WTC11 (cell line): ENCODE results near the gene STX17. TPM values are rescaled to one million over a fixed set of nuclear protein-coding genes. Genes with fewer than 3 reads are reported as not detected.

Experiments
- ATAC-seq: fragments of 200-7000 bp; cut with Tn5 transposase; 2 replicates; pipeline ENCODE4 v1.10.0; 2021; ENCODE audit warnings: mild to moderate bottlenecking, moderate library complexity
- CTCF ChIA-PET: fragments of 300-600 bp; sonication (Branson Sonifier 250); formaldehyde crosslinking; loops from one replicate; lab custom pipeline; 2021; ENCODE audit warnings: antibody characterized with exemption; lab: Charles Lee
- POLR2A ChIA-PET: fragments of 350-600 bp; sonication (Branson Sonifier 250); formaldehyde crosslinking; loops from one replicate; lab custom pipeline; 2021; ENCODE audit warnings: antibody characterized with exemption; lab: Charles Lee
- DNase-seq: peaks from one replicate; pipeline ENCODE4 v3.0.0; 2021; ENCODE audit warnings: low spot score
- H3K27ac Mint-ChIP-seq: 2 replicates; pipeline ENCODE4 v1.8.0; 2021; ENCODE audit warnings: mixed read lengths
- H3K27me3 Mint-ChIP-seq: 2 replicates; pipeline ENCODE4 v1.8.0; 2021; ENCODE audit warnings: low read depth, mild to moderate bottlenecking, moderate library complexity, mixed read lengths
- H3K36me3 Mint-ChIP-seq: 2 replicates; pipeline ENCODE4 v1.8.0; 2021; ENCODE audit warnings: mixed read lengths
- H3K4me1 Mint-ChIP-seq: 2 replicates; pipeline ENCODE4 v1.8.0; 2022; ENCODE audit warnings: mixed read lengths
- H3K4me3 Mint-ChIP-seq: 2 replicates; pipeline ENCODE4 v1.8.0; 2021; ENCODE audit warnings: mild to moderate bottlenecking, moderate library complexity, mixed read lengths
- H3K9me3 Mint-ChIP-seq: 2 replicates; pipeline ENCODE4 v1.8.0; 2021; ENCODE audit warnings: mixed read lengths
- ATF1 ChIP-seq: sonication (generic); formaldehyde crosslinking; IDR thresholded peaks from 2 replicates; pipeline ENCODE4 v1.8.1; 2023; ENCODE audit warnings: mild to moderate bottlenecking, moderate library complexity, missing genetic modification reagents
- ETV6 ChIP-seq: sonication (generic); formaldehyde crosslinking; IDR thresholded peaks from 2 replicates; pipeline ENCODE4 v1.8.1; 2022; ENCODE audit warnings: mild to moderate bottlenecking, missing genetic modification reagents
- GTF2I ChIP-seq: fragments of 250-450 bp; sonication (Bioruptor Pico); conservative IDR thresholded peaks from 2 replicates; pipeline ENCODE4 v1.4.0; 2021; ENCODE audit warnings: mild to moderate bottlenecking
- JAZF1 ChIP-seq: fragments of 250-450 bp; sonication (Bioruptor Pico); IDR thresholded peaks from 2 replicates; pipeline ENCODE4 v1.9.0; 2021; ENCODE audit warnings: moderate library complexity, mild to moderate bottlenecking, inconsistent platforms
- JUN ChIP-seq: sonication (generic); formaldehyde crosslinking; IDR thresholded peaks from 2 replicates; pipeline ENCODE4 v1.8.0; 2023; ENCODE audit warnings: mild to moderate bottlenecking, missing genetic modification reagents
- MYBL2 ChIP-seq: sonication (generic); formaldehyde crosslinking; IDR thresholded peaks from 2 replicates; pipeline ENCODE4 v1.8.1; 2023; ENCODE audit warnings: mild to moderate bottlenecking, moderate library complexity, missing genetic modification reagents
- NFE2L1 ChIP-seq: sonication (generic); formaldehyde crosslinking; IDR thresholded peaks from 2 replicates; pipeline ENCODE4 v1.8.1; 2023; ENCODE audit warnings: missing genetic modification reagents
- NR1H2 ChIP-seq: sonication (generic); formaldehyde crosslinking; IDR thresholded peaks from 2 replicates; pipeline ENCODE4 v1.9.0; 2021; ENCODE audit warnings: mild to moderate bottlenecking, moderate library complexity, missing genetic modification reagents
- RELA ChIP-seq: sonication (generic); formaldehyde crosslinking; IDR thresholded peaks from 2 replicates; pipeline ENCODE4 v1.8.1; 2022; ENCODE audit warnings: missing genetic modification reagents, mild to moderate bottlenecking, borderline replicate concordance
- SOX15 ChIP-seq: fragments of 250-450 bp; sonication (Bioruptor Pico); IDR thresholded peaks from 2 replicates; pipeline ENCODE4 v1.9.0; 2021; ENCODE audit warnings: mild to moderate bottlenecking
- TEAD4 ChIP-seq: sonication (generic); formaldehyde crosslinking; IDR thresholded peaks from 2 replicates; pipeline ENCODE4 v1.8.0; 2022; ENCODE audit warnings: mild to moderate bottlenecking, missing genetic modification reagents
- ZNF219 ChIP-seq: sonication (generic); formaldehyde crosslinking; IDR thresholded peaks from 2 replicates; pipeline ENCODE4 v1.8.0; 2023; ENCODE audit warnings: missing genetic modification reagents, mild to moderate bottlenecking, borderline replicate concordance
- ZNF232 ChIP-seq: sonication (generic); formaldehyde crosslinking; IDR thresholded peaks from 2 replicates; pipeline ENCODE4 v1.8.0; 2022; ENCODE audit warnings: mild to moderate bottlenecking, missing genetic modification reagents
- ZNF317 ChIP-seq: sonication (generic); formaldehyde crosslinking; IDR thresholded peaks from 2 replicates; pipeline ENCODE4 v1.8.1; 2023; ENCODE audit warnings: low read depth, mild to moderate bottlenecking, moderate library complexity, missing genetic modification reagents, borderline replicate concordance
- ZNF396 ChIP-seq: fragments of 250-450 bp; sonication (Bioruptor Pico); IDR thresholded peaks from 2 replicates; pipeline ENCODE4 v1.8.0; 2021; ENCODE audit warnings: mild to moderate bottlenecking, moderate library complexity, borderline replicate concordance
- total RNA-seq: library from RNA; stranded (reverse); gene quantifications from 3 replicates; pipeline ENCODE4 v1.2.3, GENCODE V29; 2021
- TF ChIP-seq, protein P1 (sequence below): fragments of 250-450 bp; sonication (Bioruptor Pico); conservative IDR thresholded peaks from 2 replicates; pipeline ENCODE4 v1.9.0; 2021; ENCODE audit warnings: mild to moderate bottlenecking
- TF ChIP-seq, protein P2 (sequence below): sonication (generic); formaldehyde crosslinking; IDR thresholded peaks from 2 replicates; pipeline ENCODE4 v1.8.1; 2022; ENCODE audit warnings: low read depth, missing genetic modification reagents, borderline replicate concordance
- TF ChIP-seq, protein P3 (sequence below): sonication (generic); formaldehyde crosslinking; IDR thresholded peaks from 2 replicates; pipeline ENCODE4 v1.8.1; 2022; ENCODE audit warnings: mild to moderate bottlenecking, missing genetic modification reagents, moderate library complexity, borderline replicate concordance
- TF ChIP-seq, protein P4 (sequence below): sonication (generic); formaldehyde crosslinking; IDR thresholded peaks from 2 replicates; pipeline ENCODE4 v1.8.0; 2022; ENCODE audit warnings: mild to moderate bottlenecking, missing genetic modification reagents
- TF ChIP-seq, protein P5 (sequence below): sonication (generic); formaldehyde crosslinking; IDR thresholded peaks from 2 replicates; pipeline ENCODE4 v1.8.1; 2022; ENCODE audit warnings: missing genetic modification reagents, borderline replicate concordance
- TF ChIP-seq, protein P6 (sequence below): sonication (generic); formaldehyde crosslinking; IDR thresholded peaks from 2 replicates; pipeline ENCODE4 v1.8.0; 2022; ENCODE audit warnings: missing genetic modification reagents
- TF ChIP-seq, protein P7 (sequence below): sonication (generic); formaldehyde crosslinking; IDR thresholded peaks from 2 replicates; pipeline ENCODE4 v1.8.0; 2022; ENCODE audit warnings: mild to moderate bottlenecking, missing genetic modification reagents

STX17 gene
- total RNA-seq, 1 experiment from 2014 or later: 22.1 TPM

DNA sequence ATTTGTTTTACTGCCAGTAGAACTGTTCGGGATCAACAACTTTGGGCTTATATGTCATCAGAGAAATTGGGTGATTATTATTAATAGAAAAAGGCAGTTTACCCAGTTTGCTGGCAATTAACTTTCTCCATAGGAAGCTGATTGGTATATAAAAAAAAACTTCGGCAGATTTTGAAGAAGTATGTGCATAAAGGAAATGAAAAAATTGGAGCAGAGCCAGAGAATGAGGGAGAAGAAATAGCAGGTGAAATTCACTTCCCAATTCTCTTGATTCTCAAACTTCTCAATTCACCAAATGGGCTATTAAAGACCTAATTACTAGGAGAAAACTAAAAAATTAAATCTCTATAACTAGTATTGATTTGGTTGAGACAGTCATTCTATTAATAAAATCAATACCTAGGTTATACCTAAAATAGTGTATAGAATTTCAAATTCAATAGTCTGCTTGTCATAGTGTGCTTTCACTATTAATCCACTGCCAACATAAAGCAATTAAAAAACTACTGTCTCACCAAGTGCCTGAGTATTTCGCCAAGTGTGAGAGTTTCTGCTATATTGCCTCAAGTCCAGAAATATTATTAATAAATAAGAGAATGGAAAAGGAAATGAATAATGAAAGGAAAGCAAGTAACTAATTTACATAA is 47.5 kb downstream of the STX17 start (continued):
- TF ChIP-seq, protein P1, sequence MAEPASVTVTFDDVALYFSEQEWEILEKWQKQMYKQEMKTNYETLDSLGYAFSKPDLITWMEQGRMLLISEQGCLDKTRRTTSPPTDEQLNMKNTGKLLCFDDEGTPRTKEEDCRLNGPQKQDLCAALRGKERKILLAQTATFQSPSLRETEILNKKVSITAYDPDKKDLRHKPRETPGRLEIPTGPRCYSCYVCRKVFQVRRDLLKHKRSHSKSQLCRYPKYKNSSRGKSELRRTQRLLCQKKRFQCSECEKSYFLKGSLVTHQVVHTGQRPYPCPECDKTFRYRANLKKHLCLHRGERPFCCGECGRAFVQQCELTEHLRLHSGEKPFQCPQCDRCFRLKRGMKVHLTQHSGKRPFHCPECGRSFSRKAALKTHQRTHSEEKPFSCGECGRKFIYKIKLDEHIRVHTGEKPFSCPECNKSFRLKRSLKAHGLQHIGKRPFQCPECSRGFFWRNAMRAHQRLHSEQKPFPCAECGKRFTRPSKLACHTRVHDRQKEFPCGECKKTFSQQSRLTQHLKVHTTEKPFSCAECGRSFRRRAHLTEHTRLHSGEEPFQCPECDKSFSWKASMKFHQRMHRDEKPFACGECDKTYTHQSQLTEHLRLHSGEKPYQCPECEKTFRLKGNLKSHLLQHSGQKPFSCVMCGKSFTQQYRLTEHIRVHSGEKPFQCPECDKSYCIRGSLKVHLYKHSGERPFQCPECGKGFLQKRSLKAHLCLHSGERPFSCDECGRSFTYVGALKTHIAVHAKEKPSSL (CRISPR knock-in tag): no peak
- TF ChIP-seq SOX15 (no peak), ETV6 (CRISPR knock-in tag) (no peak), NFE2L1 (CRISPR knock-in tag) (no peak), ZNF219 (CRISPR knock-in tag) (no peak), TEAD4 (CRISPR knock-in tag) (no peak), ZNF317 (CRISPR knock-in tag) (no peak), JUN (CRISPR knock-in tag) (no peak), ZNF232 (CRISPR knock-in tag) (no peak), JAZF1 (CRISPR knock-in tag) (no peak)
- TF ChIP-seq, protein P2, sequence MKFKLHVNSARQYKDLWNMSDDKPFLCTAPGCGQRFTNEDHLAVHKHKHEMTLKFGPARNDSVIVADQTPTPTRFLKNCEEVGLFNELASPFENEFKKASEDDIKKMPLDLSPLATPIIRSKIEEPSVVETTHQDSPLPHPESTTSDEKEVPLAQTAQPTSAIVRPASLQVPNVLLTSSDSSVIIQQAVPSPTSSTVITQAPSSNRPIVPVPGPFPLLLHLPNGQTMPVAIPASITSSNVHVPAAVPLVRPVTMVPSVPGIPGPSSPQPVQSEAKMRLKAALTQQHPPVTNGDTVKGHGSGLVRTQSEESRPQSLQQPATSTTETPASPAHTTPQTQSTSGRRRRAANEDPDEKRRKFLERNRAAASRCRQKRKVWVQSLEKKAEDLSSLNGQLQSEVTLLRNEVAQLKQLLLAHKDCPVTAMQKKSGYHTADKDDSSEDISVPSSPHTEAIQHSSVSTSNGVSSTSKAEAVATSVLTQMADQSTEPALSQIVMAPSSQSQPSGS (CRISPR knock-in tag): no peak
- TF ChIP-seq, protein P3, sequence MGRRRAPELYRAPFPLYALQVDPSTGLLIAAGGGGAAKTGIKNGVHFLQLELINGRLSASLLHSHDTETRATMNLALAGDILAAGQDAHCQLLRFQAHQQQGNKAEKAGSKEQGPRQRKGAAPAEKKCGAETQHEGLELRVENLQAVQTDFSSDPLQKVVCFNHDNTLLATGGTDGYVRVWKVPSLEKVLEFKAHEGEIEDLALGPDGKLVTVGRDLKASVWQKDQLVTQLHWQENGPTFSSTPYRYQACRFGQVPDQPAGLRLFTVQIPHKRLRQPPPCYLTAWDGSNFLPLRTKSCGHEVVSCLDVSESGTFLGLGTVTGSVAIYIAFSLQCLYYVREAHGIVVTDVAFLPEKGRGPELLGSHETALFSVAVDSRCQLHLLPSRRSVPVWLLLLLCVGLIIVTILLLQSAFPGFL: no peak

DNA sequence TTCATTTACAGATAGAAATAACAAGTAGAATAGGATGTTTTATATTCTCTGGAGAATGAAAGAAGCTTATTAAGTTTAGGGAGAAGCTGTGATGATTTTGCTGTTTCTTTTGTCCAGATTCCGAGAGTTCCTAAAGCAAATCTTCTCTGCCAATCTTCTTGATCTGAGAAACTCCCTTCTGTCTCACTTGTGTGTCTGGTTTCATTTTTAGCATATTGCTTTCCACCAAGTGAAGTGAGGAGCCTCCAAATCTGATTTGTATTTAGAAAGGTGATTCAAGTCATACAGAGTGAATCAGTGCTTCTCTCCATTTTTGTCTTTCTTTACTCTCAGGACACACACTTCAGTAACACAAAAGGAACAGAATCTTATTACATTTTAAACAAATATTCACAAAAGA is 48.4 kb downstream of the STX17 start:
- H3K36me3 Mint-ChIP-seq: peaks cover 4% of the 10 kb centered on the region; the same call in 1 of the 2 replicates
- TF ChIP-seq MYBL2 (CRISPR knock-in tag) (no peak), ZNF396 (CRISPR knock-in tag) (no peak)
- TF ChIP-seq, all 79 proteins: peak for 0
- Mint-ChIP-seq H3K4me3 (no peak overlapping the region), H3K27me3 (no peaks in the 10 kb centered on the region), H3K27ac (no peak overlapping the region), H3K9me3 (0 out of 2 replicates have a peak, but pooled peaks cover 3% of the 10 kb centered on the region), H3K4me1 (no peaks in the 10 kb centered on the region)
- DNase-seq (no peak), ATAC-seq (no peak)
- POLR2A ChIA-PET: no interaction called here
- CTCF ChIA-PET: no interaction called here

DNA sequence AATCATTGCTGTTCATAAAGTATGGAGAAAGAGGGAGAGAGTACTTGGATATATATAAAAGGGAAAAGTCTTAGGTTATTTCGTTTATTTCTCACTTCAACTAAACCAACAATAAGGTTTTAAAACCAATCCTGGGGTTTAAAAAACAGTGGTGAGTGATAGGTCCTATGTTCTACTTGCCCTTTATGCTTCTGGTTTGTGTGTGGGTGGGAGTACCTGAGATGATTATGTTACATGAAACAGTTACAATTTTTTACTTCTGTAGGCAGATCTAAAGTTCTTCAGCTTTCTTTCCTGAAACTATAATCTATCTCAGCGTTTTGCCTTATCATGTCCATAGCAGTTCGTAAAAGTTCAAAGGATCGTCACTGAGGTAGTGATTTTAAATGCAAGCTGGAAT is 49.2 kb downstream of the STX17 start:
- H3K36me3 Mint-ChIP-seq: peaks cover 4% of the 10 kb centered on the region; the same call in 1 of the 2 replicates
- no peak overlapping the region for H3K4me3 Mint-ChIP-seq
- ChIA-PET POLR2A (no interaction called here), CTCF (no interaction called here)
- no peak overlapping the region for H3K27ac Mint-ChIP-seq
- no peaks in the 10 kb centered on the region for H3K4me1 Mint-ChIP-seq
- ATAC-seq (no peak), DNase-seq (no peak)
- H3K9me3 Mint-ChIP-seq: 0 out of 2 replicates have a peak, but pooled peaks cover 3% of the 10 kb centered on the region
- no peaks in the 10 kb centered on the region for H3K27me3 Mint-ChIP-seq
- no peak for TF ChIP-seq ZNF396 (CRISPR knock-in tag)
- no peak for TF ChIP-seq GTF2I (CRISPR knock-in tag)
- no peak for TF ChIP-seq JAZF1 (CRISPR knock-in tag)
- TF ChIP-seq, protein P4, sequence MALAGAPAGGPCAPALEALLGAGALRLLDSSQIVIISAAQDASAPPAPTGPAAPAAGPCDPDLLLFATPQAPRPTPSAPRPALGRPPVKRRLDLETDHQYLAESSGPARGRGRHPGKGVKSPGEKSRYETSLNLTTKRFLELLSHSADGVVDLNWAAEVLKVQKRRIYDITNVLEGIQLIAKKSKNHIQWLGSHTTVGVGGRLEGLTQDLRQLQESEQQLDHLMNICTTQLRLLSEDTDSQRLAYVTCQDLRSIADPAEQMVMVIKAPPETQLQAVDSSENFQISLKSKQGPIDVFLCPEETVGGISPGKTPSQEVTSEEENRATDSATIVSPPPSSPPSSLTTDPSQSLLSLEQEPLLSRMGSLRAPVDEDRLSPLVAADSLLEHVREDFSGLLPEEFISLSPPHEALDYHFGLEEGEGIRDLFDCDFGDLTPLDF (CRISPR knock-in tag): no peak
- TF ChIP-seq, protein P5, sequence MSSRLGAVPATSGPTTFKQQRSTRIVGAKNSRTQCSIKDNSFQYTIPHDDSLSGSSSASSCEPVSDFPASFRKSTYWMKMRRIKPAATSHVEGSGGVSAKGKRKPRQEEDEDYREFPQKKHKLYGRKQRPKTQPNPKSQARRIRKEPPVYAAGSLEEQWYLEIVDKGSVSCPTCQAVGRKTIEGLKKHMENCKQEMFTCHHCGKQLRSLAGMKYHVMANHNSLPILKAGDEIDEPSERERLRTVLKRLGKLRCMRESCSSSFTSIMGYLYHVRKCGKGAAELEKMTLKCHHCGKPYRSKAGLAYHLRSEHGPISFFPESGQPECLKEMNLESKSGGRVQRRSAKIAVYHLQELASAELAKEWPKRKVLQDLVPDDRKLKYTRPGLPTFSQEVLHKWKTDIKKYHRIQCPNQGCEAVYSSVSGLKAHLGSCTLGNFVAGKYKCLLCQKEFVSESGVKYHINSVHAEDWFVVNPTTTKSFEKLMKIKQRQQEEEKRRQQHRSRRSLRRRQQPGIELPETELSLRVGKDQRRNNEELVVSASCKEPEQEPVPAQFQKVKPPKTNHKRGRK (CRISPR knock-in tag): no peak
- TF ChIP-seq ATF1: no peak
- TF ChIP-seq, protein P6, sequence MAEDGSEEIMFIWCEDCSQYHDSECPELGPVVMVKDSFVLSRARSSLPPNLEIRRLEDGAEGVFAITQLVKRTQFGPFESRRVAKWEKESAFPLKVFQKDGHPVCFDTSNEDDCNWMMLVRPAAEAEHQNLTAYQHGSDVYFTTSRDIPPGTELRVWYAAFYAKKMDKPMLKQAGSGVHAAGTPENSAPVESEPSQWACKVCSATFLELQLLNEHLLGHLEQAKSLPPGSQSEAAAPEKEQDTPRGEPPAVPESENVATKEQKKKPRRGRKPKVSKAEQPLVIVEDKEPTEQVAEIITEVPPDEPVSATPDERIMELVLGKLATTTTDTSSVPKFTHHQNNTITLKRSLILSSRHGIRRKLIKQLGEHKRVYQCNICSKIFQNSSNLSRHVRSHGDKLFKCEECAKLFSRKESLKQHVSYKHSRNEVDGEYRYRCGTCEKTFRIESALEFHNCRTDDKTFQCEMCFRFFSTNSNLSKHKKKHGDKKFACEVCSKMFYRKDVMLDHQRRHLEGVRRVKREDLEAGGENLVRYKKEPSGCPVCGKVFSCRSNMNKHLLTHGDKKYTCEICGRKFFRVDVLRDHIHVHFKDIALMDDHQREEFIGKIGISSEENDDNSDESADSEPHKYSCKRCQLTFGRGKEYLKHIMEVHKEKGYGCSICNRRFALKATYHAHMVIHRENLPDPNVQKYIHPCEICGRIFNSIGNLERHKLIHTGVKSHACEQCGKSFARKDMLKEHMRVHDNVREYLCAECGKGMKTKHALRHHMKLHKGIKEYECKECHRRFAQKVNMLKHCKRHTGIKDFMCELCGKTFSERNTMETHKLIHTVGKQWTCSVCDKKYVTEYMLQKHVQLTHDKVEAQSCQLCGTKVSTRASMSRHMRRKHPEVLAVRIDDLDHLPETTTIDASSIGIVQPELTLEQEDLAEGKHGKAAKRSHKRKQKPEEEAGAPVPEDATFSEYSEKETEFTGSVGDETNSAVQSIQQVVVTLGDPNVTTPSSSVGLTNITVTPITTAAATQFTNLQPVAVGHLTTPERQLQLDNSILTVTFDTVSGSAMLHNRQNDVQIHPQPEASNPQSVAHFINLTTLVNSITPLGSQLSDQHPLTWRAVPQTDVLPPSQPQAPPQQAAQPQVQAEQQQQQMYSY: no peak
- TF ChIP-seq, protein P7, sequence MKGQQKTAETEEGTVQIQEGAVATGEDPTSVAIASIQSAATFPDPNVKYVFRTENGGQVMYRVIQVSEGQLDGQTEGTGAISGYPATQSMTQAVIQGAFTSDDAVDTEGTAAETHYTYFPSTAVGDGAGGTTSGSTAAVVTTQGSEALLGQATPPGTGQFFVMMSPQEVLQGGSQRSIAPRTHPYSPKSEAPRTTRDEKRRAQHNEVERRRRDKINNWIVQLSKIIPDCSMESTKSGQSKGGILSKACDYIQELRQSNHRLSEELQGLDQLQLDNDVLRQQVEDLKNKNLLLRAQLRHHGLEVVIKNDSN (CRISPR knock-in tag): no peak
- no peak for TF ChIP-seq RELA
- no peak for TF ChIP-seq NR1H2 (CRISPR knock-in tag)
